Gastrocnemius medialis (tissue), 4 donors: Measurements from ENCODE around the gene RBM47. TPM values are rescaled to one million over a fixed set of nuclear protein-coding genes. Genes with fewer than 3 reads are reported as not detected.

Experiments
- ATAC-seq, 2 donors: fragments of 150-250 bp; one replicate each; pipeline ENCODE4 v1.9.1; 2016
- DNase-seq, 2 donors: peaks; one replicate each; pipeline ENCODE4 v3.0.0-alpha.2; 2019
- H3K27ac ChIP-seq, 4 donors: fragments of 200-600 bp; sonication (generic); 1 replicate in 1 of 4; 2 replicates in 3 of 4; pipeline ENCODE4 v1.5.1; 2016 to 2018; ENCODE audit warnings: mild to moderate bottlenecking in 2 of 4, moderate library complexity in 1 of 4
- H3K27me3 ChIP-seq, 3 donors: fragments of 200-600 bp; sonication (generic) in 2 of 3; 1 replicate in 1 of 3; 2 replicates in 2 of 3; pipeline versions ENCODE4 v1.5.1 to v1.6.0; 2016 to 2019; ENCODE audit warnings: mild to moderate bottlenecking in 1 of 3, moderate library complexity in 1 of 3
- H3K36me3 ChIP-seq, 2 donors: fragments of 200-600 bp; sonication (generic) in 1 of 2; one replicate each; pipeline ENCODE4 v1.5.1; 2017 to 2018
- H3K4me1 ChIP-seq, 2 donors: fragments of 200-600 bp; sonication (generic) in 1 of 2; one replicate each; pipeline ENCODE4 v1.5.1; 2016 to 2017; ENCODE audit warnings: mild to moderate bottlenecking in 2 of 2
- H3K4me3 ChIP-seq, 4 donors: fragments of 200-600 bp; sonication (generic) in 3 of 4; 1 replicate in 1 of 4; 2 replicates in 3 of 4; pipeline ENCODE4 v1.5.1; 2016 to 2019; ENCODE audit warnings: mild to moderate bottlenecking in 2 of 4
- H3K9me3 ChIP-seq, 3 donors: fragments of 200-600 bp; sonication (generic) in 2 of 3; 1 replicate in 1 of 3; 2 replicates in 2 of 3; pipeline ENCODE4 v1.5.1; 2016 to 2019
- POLR2A ChIP-seq, 2 donors: fragments of 450-650 bp; IDR thresholded peaks; one replicate each; pipeline ENCODE4 v1.6.1; 2017; ENCODE audit warnings: antibody characterized with exemption in 2 of 2, mild to moderate bottlenecking in 2 of 2, moderate library complexity in 2 of 2
- in situ Hi-C, 4 donors: fragments of 200-750 bp; cut with MboI; loops; one replicate each; pipeline versions ENCODE4 v1.15.0 to v1.8.0; 2017; ENCODE audit warnings: low sequenced_read_pairs in 4 of 4
- intact Hi-C: fragments of 100-400 bp; cut with DNase I; formaldehyde crosslinking; loops from one replicate; pipeline ENCODE4 v1.15.1; 2023; ENCODE audit warnings: low total_unique reads
- total RNA-seq, 4 donors: library from RNA; depleted of rRNA; stranded (reverse); fragments of >200 nt; gene quantifications; one replicate each; pipeline versions ENCODE4 v1.1.0 to v1.2.3, GENCODE V29; 2016
- TF ChIP-seq, protein P1 (sequence below), 5 experiments: fragments of 450-650 bp in 3 of 5; fragments of 200-600 bp in 2 of 5; sonication (generic) in 2 of 5; IDR thresholded peaks in 4 of 5; conservative IDR thresholded peaks in 1 of 5; 1 replicate in 4 of 5; 2 replicates in 1 of 5; pipeline ENCODE4 v1.5.1; 2016 to 2019; ENCODE audit warnings: antibody characterized with exemption in 5 of 5, mild to moderate bottlenecking in 3 of 5, moderate library complexity in 3 of 5

RBM47 gene
- total RNA-seq, 4 donors from 2014 or later = 1.5 to 8.7 (median 4.3) TPM

DNA sequence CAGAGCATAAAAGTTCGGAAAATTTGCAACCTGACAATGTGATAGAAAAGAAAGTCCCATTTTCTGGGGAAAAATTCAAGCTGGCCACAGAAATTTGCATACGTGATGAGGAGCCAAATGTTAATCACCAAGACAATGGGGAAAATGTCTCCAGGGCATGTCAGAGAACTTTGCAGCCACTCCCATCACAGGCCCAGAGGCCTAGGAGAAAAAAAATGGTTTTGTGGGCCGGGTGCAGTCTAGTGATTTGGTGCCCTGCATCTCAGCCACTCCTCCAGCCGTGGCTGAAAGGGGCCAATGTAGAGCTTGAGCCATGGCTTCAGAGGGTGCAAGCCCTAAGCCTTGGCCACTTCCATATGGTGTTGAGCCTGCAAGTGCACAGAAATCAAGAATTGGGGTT is 223.3 kb downstream of the RBM47 start:
- in situ Hi-C loops (no loop called here), intact Hi-C loops (no loop called here)
- Histone ChIP-seq H3K9me3 (no peaks in the 10 kb centered on the region), H3K27me3 (peaks cover 0 to 2% (median 0%) of the 10 kb centered on the region in 3 donors), H3K4me1 (no peaks in the 10 kb centered on the region), H3K27ac (no peak overlapping the region), H3K36me3 (no peaks in the 10 kb centered on the region), H3K4me3 (no peak overlapping the region)
- no peak for ATAC-seq
- TF ChIP-seq, protein P1, sequence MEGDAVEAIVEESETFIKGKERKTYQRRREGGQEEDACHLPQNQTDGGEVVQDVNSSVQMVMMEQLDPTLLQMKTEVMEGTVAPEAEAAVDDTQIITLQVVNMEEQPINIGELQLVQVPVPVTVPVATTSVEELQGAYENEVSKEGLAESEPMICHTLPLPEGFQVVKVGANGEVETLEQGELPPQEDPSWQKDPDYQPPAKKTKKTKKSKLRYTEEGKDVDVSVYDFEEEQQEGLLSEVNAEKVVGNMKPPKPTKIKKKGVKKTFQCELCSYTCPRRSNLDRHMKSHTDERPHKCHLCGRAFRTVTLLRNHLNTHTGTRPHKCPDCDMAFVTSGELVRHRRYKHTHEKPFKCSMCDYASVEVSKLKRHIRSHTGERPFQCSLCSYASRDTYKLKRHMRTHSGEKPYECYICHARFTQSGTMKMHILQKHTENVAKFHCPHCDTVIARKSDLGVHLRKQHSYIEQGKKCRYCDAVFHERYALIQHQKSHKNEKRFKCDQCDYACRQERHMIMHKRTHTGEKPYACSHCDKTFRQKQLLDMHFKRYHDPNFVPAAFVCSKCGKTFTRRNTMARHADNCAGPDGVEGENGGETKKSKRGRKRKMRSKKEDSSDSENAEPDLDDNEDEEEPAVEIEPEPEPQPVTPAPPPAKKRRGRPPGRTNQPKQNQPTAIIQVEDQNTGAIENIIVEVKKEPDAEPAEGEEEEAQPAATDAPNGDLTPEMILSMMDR (IDR thresholded peaks at IDR 0.05 in 4 of 5, conservative IDR thresholded peaks at IDR 0.05 in 1 of 5) = no peak
- no peak for TF ChIP-seq POLR2A (IDR thresholded peaks at IDR 0.05)
- DNase-seq = no peak

DNA sequence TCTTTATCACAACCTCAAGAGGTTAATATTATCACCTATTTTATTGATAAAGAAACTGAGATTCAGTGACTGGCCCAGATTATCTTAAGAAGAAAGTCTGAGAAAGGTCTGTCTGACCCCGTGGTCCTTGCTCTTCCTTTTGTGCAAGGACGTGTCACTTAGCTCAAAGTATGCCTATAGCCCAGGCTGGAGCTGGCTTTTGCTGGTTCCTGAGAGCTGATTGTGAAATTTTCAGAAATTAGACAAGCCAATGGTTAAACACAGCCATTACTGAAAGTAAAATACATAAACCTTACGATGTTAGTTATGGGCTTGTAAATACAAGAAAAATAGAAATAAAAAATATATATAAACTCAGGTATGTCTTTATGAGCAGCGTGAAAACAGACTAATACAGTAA is 224.5 kb downstream of the RBM47 start:
- Histone ChIP-seq H3K27me3 (no peaks in the 10 kb centered on the region), H3K36me3 (no peaks in the 10 kb centered on the region), H3K4me1 (no peaks in the 10 kb centered on the region), H3K4me3 (no peak overlapping the region), H3K9me3 (no peaks in the 10 kb centered on the region), H3K27ac (no peak overlapping the region)
- TF ChIP-seq POLR2A (IDR thresholded peaks at IDR 0.05) = no peak
- TF ChIP-seq, protein P1 (IDR thresholded peaks at IDR 0.05 in 4 of 5, conservative IDR thresholded peaks at IDR 0.05 in 1 of 5) = no peak
- in situ Hi-C loops (no loop called here), intact Hi-C loops (no loop called here)
- ATAC-seq = no peak
- DNase-seq = no peak

- Histone ChIP-seq H3K4me3 (no peak overlapping the region), H3K4me1 (no peaks in the 10 kb centered on the region), H3K9me3 (no peaks in the 10 kb centered on the region), H3K27ac (no peak overlapping the region), H3K27me3 (no peaks in the 10 kb centered on the region), H3K36me3 (no peaks in the 10 kb centered on the region)
- TF ChIP-seq, protein P1 (IDR thresholded peaks at IDR 0.05 in 4 of 5, conservative IDR thresholded peaks at IDR 0.05 in 1 of 5) = no peak
- DNase-seq = no peak
- in situ Hi-C loops (no loop called here), intact Hi-C loops (no loop called here)
- no peak for ATAC-seq
These were observed 226.6 kb downstream of the RBM47 start for GRCh38 chr4:40403081-40403480.

- no peaks in the 10 kb centered on the region for H3K27me3 ChIP-seq
- TF ChIP-seq, protein P1 (IDR thresholded peaks at IDR 0.05 in 4 of 5, conservative IDR thresholded peaks at IDR 0.05 in 1 of 5) = no peak
- no peak for TF ChIP-seq POLR2A (IDR thresholded peaks at IDR 0.05)
- intact Hi-C loops = no loop called here
- H3K36me3 ChIP-seq = no peaks in the 10 kb centered on the region
- in situ Hi-C loops = no loop called here
- H3K9me3 ChIP-seq = no peaks in the 10 kb centered on the region
- H3K4me1 ChIP-seq = no peaks in the 10 kb centered on the region
- ATAC-seq = no peak
- H3K4me3 ChIP-seq = no peak overlapping the region
- H3K27ac ChIP-seq = no peak overlapping the region
- DNase-seq = no peak
These were observed 227.1 kb downstream of the RBM47 start for GRCh38 chr4:40402556-40402955.

- DNase-seq (no peak), ATAC-seq (no peak)
- TF ChIP-seq POLR2A (IDR thresholded peaks at IDR 0.05) = no peak
- TF ChIP-seq, protein P1 (IDR thresholded peaks at IDR 0.05 in 4 of 5, conservative IDR thresholded peaks at IDR 0.05 in 1 of 5) = no peak
- Histone ChIP-seq H3K27me3 (no peaks in the 10 kb centered on the region), H3K9me3 (no peaks in the 10 kb centered on the region), H3K4me3 (no peak overlapping the region), H3K27ac (no peak overlapping the region), H3K4me1 (peaks cover 0 to 3% of the 10 kb centered on the region in 2 donors), H3K36me3 (no peaks in the 10 kb centered on the region)
- intact Hi-C loops = no loop called here
- in situ Hi-C loops = no loop called here
These were observed 228.0 kb downstream of the RBM47 start for GRCh38 chr4:40401631-40402030.
